ENCODE measurements around the gene PTGES.
A peak's percentile ranks its signal among the peaks of the same experiment; 100 is the strongest.
"Not testable (repeated sequence)": the region's sequence is repeated elsewhere in the genome, so short reads cannot be mapped to it uniquely, and the experiment has no call there.

Gene PTGES

DNA sequence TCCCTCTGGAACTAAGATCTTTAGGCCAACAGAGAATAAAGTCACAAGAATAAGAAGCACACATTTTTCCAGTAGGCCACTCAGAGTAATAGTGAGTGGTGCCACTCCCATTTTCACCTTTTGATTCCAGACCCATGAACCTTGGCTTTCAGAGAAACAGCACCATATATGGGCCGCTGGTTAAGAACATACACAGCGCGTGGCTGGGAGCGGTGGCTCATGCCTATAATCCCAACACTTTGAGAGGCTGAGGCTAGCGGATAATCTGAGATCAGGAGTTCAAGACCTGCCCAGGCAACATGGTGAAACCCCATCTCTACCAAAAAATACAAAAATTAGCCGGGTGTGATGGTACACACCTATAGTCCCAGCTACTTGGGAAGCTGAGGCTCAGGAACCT, 15.6 kb upstream of the PTGES start:
- DNase-seq: no peak

GRCh38 chr9:129765764-129766317, 13.0 kb upstream of the PTGES start:
- no peak for DNase-seq

DNA sequence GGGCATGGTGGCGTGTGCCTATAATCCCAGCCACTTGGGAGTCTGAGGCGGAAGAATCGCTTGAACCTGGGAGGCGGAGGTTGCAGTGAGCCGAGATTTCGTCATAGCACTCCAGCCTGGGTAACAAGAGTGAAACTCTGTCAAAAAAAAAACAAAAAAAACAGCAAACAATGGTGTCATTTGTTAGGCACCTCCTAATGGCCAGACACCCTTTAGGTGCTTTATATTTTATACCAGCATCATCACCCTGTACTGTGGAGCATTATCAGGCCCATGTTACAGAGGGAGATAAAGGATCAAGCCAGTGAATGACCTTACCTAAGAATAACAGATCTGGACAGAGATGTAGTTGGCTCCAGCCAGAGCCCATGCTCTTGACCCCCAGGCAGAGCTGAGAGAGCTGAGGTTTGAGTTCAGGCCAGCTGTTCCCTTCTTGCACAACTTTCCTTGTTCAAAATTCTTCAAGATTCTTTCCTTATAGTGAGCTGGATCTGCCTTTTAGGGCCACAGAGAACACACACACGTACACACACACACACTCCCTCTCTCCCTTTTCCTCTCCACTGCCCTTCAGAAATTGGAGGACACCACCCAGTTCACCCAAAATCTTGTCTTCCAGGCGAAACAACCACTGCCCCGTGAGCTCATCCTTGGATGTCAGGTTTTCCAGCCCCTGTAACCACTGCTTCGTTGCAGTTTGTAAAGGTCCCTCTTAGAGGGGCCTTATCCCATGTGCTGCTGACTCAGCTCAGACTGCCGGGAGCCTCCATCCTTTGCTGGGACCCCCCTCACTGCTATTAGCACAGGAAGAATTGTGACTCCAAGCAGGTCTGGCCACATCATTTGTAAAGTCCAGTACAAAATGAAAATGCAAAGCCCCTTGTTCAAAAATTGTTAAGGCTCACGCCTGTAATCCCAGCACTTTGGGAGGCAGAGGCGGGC, 10.4 kb upstream of the PTGES start:
- no peak for DNase-seq

- not testable (repeated sequence) for DNase-seq
Measured at GRCh38 chr9:129762370-129762984, 9.6 kb upstream of the PTGES start.

- DNase-seq: no peak
Measured at GRCh38 chr9:129761901-129762369, 9.1 kb upstream of the PTGES start.

GRCh38 chr9:129761293-129761900, 8.6 kb upstream of the PTGES start:
- no peak for DNase-seq

DNA sequence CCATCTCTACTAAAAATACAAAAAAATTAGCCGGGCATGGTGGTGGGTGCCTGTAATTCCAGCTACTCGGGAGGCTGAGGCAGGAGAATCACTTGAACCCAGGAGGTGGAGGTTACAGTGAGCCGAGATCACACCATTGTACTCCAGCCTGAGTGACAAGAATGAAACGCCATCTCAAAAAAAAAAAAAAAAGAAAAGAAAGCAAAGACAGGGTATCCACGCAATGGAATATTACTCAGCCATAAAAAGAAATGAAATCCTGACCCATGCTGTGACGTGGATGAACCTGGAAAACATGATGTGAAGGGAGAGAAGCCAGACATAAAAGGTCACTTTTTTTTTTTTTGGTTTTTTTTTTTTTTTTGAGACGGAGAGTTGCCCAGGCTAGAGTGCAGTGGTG, 7.9 kb upstream of the PTGES start:
- DNase-seq: not testable (repeated sequence)

DNA sequence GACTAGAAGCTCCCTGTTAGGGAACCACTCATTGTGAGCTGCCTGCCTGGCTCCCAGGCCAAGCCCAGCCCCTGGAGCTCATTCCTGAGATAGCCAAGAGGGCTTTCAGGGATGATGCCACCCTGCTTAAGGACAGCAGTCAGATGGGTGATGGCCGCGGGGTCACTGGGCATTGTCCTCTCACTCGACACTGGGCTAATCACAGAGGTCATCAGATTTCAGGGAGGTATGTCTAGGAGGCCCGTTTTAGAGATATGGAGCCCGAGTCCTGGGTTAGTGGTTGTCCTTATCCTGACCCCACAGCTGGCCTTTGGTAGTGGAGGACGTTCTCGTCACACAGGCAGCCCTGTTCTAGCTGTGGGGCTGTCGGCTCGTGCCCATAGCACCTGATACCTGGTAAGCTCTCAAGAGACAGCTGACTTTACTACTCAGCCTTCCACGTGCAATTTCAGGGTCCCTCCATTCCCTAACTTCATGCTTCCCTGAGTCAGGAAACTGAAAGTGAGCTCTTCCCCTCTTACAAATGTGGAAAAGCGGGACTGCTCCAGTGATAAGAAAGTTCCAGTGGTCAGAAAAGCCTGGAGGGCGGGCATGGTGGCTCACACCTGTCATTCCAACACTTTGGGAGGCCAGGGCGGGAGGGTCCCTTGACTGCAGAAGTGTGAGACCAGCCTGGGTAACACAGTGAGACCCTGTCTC, 7.1 kb upstream of the PTGES start:
- DNase-seq: no peak

- no peak for DNase-seq
Measured at GRCh38 chr9:129759319-129759718, 6.5 kb upstream of the PTGES start.

DNA sequence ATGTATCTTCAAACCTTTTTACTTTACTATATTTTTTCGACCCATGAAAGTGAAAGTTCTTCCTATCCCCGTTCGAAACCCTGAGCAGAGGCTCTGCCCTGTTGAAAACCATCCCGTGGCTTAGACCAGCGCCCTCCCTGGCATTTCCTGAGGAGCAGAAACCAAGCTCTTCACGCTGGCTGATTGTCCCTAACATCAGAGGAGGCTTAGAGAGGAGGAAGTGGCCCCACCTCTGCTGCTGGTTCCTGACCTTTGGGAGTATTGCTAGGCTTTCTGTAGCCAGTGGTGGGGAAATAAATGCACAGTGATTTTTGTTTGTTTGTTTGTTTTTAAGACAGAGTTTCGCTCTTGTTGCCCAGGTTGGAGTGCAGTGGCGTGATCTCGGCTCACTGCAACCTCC, 4.2 kb upstream of the PTGES start:
- DNase-seq: no peak

- no peak for DNase-seq
Measured at GRCh38 chr9:129756191-129756590, 3.3 kb upstream of the PTGES start.

GRCh38 chr9:129755151-129755550, 2.3 kb upstream of the PTGES start:
- no peak for DNase-seq

- peak; percentile 69 for DNase-seq
Measured at GRCh38 chr9:129751841-129752801, 721 bp downstream of the PTGES start.

DNA sequence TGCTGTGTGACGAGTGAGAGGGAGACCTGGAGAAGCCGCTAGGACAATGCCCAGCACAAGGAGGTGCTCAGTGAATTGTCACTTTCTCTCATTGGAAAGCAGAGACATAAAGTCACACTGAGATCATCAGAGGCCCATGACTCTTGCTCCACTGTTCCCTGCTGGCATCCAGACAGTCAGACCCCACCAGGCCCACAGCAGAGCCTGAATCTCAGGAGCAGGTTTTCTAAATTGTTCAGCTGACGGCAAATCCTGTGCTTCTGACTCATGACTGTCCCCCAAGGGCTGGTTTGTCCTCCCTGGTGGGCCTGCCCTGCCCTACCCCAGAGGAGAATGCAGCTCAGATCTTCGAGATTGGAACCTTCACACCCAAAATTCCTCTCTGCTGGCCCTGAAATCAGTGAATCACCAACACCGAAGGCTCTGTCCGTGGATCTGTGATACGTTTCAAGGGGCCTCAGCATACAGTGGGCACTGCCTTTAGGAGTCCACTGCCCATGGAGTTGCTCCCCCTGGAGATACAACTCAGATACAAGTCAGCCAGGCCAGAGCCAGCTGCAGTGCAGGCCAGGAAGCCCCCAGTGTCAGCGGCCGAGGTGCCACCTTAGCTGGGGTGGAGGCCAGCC, 2.7 kb downstream of the PTGES start:
- DNase-seq: no peak

GRCh38 chr9:129749575-129749974, 3.3 kb downstream of the PTGES start:
- no peak for DNase-seq

- not testable (repeated sequence) for DNase-seq
Measured at GRCh38 chr9:129749052-129749451, 3.8 kb downstream of the PTGES start.

GRCh38 chr9:129748249-129748648, 4.6 kb downstream of the PTGES start:
- DNase-seq: no peak

DNA sequence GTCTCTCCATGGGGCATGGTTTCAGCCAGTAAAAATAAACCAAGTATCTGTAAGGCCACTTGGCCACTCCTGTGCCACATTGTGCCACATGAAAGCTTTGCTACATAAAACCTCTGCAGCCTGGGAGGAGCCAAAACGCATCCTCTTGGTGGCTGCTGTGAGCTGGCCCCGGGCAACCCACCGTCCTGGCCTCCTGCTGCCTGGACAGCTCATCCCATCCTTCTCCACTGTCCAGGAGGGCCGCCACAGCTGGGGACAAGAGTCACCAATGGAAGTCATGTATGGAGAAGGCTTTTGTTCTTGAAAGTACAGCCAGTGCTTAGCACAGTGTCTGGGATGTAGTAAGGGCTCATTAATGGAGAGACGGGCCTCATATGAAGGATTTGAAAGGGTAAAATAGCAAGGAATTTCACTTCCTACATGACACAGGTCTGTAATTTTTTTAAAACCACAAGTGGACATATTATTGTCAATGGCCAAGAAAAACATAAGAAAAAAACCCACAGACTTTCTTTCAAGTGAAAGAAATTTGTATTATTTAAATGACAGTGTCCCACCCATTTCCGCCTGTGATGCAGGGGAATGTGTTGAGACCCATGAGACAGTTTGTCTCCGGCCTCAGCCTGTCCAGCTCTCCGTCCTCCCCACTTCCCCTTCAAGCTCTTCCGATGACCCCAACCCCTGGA, 6.6 kb downstream of the PTGES start:
- DNase-seq: no peak

- no peak for DNase-seq
Measured at GRCh38 chr9:129745200-129745599, 7.6 kb downstream of the PTGES start.

GRCh38 chr9:129740666-129741464, 12.0 kb downstream of the PTGES start:
- DNase-seq: no peak

Data from NCI-H510A treated with DMSO at 0.1 percent for 48 hours (cell line).